Measurements from ENCODE around the gene CCNT2.
"Not testable (repeated sequence)": the region's sequence is repeated elsewhere in the genome, so short reads cannot be mapped to it uniquely, and the experiment has no call there.

The CCNT2 gene

DNA sequence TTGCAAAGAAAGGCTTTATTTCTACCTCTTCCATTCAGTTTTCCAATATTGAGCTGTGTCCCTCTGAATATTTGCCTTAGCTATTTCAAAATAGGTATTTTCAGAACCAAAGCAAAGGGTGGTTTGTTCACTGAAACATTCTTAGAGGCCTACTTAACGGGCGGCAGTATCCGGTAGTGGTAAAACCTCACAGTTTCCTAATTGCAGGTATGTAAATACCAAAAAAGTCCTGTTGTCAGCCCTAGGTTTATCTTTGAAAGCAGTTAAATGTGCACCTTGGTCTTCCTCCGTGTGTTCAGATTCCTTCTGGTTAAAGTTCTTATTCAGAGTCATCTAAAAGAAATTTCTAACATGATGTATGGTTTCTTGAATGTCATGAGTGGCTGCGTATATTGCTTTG is 38.9 kb downstream of the CCNT2 start:
- Histone ChIP-seq H3K9me3 (no peaks in the 10 kb centered on the region), H3K27ac (no peak overlapping the region), H3K27me3 (no peaks in the 10 kb centered on the region), H3K4me3 (no peak overlapping the region), H3K36me3 (peaks cover 31 to 45% (median 43%) of the 10 kb centered on the region in 3 donors), H3K4me1 (no peaks in the 10 kb centered on the region)
- DNase-seq, result no peak
- TF ChIP-seq, protein P1, sequence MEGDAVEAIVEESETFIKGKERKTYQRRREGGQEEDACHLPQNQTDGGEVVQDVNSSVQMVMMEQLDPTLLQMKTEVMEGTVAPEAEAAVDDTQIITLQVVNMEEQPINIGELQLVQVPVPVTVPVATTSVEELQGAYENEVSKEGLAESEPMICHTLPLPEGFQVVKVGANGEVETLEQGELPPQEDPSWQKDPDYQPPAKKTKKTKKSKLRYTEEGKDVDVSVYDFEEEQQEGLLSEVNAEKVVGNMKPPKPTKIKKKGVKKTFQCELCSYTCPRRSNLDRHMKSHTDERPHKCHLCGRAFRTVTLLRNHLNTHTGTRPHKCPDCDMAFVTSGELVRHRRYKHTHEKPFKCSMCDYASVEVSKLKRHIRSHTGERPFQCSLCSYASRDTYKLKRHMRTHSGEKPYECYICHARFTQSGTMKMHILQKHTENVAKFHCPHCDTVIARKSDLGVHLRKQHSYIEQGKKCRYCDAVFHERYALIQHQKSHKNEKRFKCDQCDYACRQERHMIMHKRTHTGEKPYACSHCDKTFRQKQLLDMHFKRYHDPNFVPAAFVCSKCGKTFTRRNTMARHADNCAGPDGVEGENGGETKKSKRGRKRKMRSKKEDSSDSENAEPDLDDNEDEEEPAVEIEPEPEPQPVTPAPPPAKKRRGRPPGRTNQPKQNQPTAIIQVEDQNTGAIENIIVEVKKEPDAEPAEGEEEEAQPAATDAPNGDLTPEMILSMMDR (IDR thresholded peaks at IDR 0.05), result no peak
- intact Hi-C loops (cut with DNase I; ENCODE audit: low total_unique reads), result no loop called here

DNA sequence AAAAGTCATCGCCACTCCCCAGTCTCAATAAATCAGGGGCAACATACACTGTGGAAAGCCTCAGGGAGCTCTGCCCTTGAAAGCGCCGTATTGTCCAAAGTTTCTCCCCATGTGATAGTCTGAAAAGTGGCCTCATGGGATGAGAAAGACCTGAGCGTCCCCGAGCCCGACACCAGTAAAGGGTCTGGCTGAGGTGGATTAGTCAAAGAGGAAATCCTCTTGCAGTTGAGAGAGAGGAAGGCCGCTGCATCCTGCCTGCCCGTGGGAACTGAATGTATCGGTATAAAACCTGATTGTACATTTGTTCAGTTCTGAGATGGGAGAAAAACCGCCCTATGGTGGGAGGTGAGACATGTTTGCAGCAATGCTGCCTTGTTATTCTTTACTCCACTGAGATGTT is 48.5 kb downstream of the CCNT2 start:
- H3K9me3 ChIP-seq; DNase-seq; H3K4me1 ChIP-seq; H3K36me3 ChIP-seq; intact Hi-C loops (cut with DNase I; ENCODE audit: low total_unique reads); H3K4me3 ChIP-seq; H3K27ac ChIP-seq; H3K27me3 ChIP-seq: not testable (repeated sequence)

DNA sequence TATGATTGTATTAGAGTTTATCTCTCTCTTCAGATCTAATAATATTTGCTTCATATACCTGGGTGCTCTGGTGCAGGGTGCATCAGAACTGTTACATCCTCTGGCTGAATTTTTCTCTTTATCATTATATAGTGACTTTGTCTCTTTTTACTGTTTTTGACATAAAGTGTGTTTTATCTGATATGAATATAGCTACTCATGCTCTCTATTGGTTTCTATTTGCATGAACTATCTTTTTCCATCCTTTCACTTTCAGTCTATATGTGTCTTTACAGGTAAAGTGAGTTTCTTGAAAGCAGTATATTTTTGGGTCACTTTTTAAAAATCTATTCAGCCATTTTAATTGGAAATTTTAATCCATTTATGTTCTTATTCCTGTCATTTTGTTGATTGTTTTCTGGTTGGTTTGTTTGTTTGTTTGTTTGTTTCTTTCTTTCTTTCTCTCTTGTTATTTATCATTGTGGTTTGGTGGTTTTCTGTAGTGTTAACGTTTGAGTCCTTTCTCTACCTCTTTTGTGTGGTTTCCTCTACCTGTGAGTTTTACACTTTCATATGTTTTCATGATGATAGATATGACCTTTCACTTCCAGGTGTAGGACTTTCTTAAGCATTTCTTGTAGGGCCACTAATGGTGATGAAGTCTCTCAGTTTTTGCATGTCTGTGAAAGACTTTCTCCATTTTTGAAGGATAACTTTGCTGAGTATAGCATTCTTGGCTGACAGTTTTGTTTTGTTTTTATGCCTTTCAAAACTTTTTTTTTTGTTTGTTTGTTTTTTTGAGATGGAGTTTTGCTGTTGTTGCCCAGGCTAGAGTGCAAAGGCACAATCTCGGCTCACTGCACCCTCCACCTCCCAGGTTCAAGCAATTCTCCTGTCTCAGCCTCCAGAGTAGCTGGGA is 54.9 kb downstream of the CCNT2 start:
- Histone ChIP-seq H3K36me3 (no peaks in the 10 kb centered on the region), H3K4me3 (no peak overlapping the region), H3K27me3 (no peaks in the 10 kb centered on the region), H3K9me3 (peaks cover 0 to 10% (median 0%) of the 10 kb centered on the region in 3 donors), H3K27ac (no peak overlapping the region), H3K4me1 (no peaks in the 10 kb centered on the region)
- intact Hi-C loops (cut with DNase I; ENCODE audit: low total_unique reads), result no loop called here
- TF ChIP-seq, protein P1 (IDR thresholded peaks at IDR 0.05), result no peak
- DNase-seq, result no peak

DNA sequence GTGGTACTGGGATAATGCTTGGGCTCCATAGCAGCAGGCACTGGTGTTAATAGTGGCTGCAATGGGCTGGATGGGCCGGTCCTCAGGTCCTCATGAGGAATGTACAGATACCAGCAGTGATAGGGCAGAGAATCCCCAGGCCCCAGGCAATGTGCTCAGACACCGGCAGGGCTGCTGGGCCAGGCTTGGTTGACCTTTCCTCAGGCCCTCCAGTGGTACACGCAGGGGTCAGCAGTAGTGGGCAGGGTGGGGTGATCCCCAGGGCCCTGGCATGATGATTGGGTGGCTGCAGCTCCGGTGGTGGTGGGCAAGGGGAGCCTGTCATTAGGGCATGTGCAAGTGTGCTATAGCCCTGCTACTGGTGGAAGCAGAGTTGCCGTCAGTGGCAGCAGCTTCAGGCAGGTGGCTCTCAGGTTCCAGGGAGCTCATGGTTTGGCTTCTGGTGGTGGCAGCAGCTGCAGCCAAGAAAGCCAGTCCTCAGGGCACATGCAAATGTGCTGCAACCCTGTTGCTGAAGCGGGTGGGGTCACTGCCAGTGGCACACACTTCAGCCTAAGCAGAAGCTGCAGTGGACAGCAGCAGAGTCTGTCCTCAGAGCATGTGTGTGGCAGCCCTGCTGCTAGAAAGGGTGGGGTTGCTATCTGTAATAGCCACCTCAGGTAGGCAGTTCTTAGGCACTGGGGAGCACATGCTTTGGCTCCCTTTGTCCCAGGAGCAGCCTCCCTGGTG is 56.8 kb downstream of the CCNT2 start:
- no peak for DNase-seq
- Histone ChIP-seq H3K27ac (no peak overlapping the region), H3K4me3 (no peak overlapping the region), H3K36me3 (no peaks in the 10 kb centered on the region), H3K27me3 (no peaks in the 10 kb centered on the region), H3K4me1 (no peaks in the 10 kb centered on the region), H3K9me3 (peaks cover 0 to 5% (median 0%) of the 10 kb centered on the region in 3 donors)
- TF ChIP-seq, protein P1 (IDR thresholded peaks at IDR 0.05), result no peak
- intact Hi-C loops (cut with DNase I; ENCODE audit: low total_unique reads), result no loop called here

DNA sequence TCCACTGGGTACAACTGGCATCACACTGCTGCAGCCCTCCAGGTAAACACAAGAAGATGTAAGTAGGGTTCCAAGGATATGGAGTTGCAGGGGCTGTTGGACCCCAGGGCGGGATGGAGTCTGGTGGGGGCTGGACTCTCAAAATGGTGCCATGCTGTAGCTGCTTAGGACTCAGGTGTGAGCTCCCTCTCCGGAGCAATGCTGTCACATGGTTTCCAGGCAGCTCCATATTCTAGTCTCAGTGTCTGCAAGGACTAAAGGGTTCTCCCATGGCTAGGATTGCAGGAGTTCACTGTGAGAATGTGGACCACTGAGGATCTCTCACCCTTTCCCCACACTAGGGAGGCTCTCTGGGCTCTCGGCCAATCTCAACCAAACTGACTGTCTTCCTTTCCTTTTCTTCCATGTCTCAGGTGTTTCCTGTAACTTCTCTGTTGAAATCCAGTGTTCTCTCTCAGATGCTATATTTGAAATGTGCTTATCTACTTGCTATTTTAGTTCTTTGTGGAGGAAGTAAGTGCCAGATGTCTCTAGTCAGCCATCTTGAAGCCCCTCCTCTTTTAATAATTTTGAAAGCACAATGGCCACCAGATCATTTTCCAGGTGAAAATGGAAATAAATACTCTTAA is 57.6 kb downstream of the CCNT2 start:
- no peak for DNase-seq
- Histone ChIP-seq H3K9me3 (peaks cover 0 to 5% (median 0%) of the 10 kb centered on the region in 3 donors), H3K36me3 (no peaks in the 10 kb centered on the region), H3K27ac (no peak overlapping the region), H3K4me3 (no peak overlapping the region), H3K27me3 (no peaks in the 10 kb centered on the region), H3K4me1 (no peaks in the 10 kb centered on the region)
- intact Hi-C loops (cut with DNase I; ENCODE audit: low total_unique reads), result no loop called here
- TF ChIP-seq, protein P1 (IDR thresholded peaks at IDR 0.05), result no peak

DNA sequence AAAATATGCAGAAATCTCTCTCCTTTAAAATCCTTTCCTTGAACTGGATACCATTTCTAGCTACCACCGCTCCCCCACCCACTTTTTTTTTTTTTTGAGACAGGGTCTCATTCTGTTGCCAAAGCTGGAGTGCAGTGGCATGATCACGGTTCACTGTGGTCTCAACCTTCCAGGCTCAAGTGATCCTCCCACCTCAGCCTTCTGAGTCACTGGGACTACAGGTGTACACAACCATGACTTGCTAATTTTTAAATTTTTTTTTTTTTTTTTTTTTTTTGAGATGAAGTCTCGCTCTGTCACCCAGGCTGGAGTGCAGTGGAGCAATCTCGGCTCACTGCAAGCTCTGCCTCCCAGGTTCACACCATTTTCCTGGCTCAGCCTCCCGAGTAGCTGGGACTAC is 58.5 kb downstream of the CCNT2 start:
- intact Hi-C loops (cut with DNase I; ENCODE audit: low total_unique reads), result not testable (repeated sequence)

More for the DNA sequence above, 58.5 kb downstream of the CCNT2 start:
- H3K36me3 ChIP-seq, H3K4me3 ChIP-seq, H3K9me3 ChIP-seq, H3K4me1 ChIP-seq, H3K27me3 ChIP-seq, H3K27ac ChIP-seq, DNase-seq: not testable (repeated sequence)
